ENCODE measurements around the gene UACA. TPM values are rescaled to one million over a fixed set of nuclear protein-coding genes. Genes with fewer than 3 reads are reported as not detected.
"Not testable (repeated sequence)": the region's sequence is repeated elsewhere in the genome, so short reads cannot be mapped to it uniquely, and the experiment has no call there.

Gene UACA
- total RNA-seq, 1 donor from 2014 or later = 9.4 TPM

GRCh38 chr15:70670680-70671079, 92.7 kb downstream of the UACA start:
- no peak for DNase-seq (ENCODE audit: low read depth)
- Histone ChIP-seq H3K36me3 (ENCODE audit: control insufficient read depth, insufficient read depth, low read length) (no peaks in the 10 kb centered on the region), H3K27me3 (ENCODE audit: control insufficient read depth, insufficient read depth, low read length) (no peaks in the 10 kb centered on the region), H3K4me3 (ENCODE audit: low read depth, low read length) (no peak overlapping the region)
- TF ChIP-seq, protein P1, sequence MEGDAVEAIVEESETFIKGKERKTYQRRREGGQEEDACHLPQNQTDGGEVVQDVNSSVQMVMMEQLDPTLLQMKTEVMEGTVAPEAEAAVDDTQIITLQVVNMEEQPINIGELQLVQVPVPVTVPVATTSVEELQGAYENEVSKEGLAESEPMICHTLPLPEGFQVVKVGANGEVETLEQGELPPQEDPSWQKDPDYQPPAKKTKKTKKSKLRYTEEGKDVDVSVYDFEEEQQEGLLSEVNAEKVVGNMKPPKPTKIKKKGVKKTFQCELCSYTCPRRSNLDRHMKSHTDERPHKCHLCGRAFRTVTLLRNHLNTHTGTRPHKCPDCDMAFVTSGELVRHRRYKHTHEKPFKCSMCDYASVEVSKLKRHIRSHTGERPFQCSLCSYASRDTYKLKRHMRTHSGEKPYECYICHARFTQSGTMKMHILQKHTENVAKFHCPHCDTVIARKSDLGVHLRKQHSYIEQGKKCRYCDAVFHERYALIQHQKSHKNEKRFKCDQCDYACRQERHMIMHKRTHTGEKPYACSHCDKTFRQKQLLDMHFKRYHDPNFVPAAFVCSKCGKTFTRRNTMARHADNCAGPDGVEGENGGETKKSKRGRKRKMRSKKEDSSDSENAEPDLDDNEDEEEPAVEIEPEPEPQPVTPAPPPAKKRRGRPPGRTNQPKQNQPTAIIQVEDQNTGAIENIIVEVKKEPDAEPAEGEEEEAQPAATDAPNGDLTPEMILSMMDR (IDR thresholded peaks at IDR 0.05; ENCODE audit: insufficient read depth, low read length, poor library complexity, severe bottlenecking) = no peak

GRCh38 chr15:70669966-70670658, 93.2 kb downstream of the UACA start:
- no peaks in the 10 kb centered on the region for H3K36me3 ChIP-seq (ENCODE audit: control insufficient read depth, insufficient read depth, low read length)
- DNase-seq (ENCODE audit: low read depth) = no peak
- TF ChIP-seq, protein P1 (IDR thresholded peaks at IDR 0.05; ENCODE audit: insufficient read depth, low read length, poor library complexity, severe bottlenecking) = no peak
- no peak overlapping the region for H3K4me3 ChIP-seq (ENCODE audit: low read depth, low read length)
- no peaks in the 10 kb centered on the region for H3K27me3 ChIP-seq (ENCODE audit: control insufficient read depth, insufficient read depth, low read length)

GRCh38 chr15:70669006-70669602, 94.3 kb downstream of the UACA start:
- H3K4me3 ChIP-seq (ENCODE audit: low read depth, low read length) = no peak overlapping the region
- TF ChIP-seq, protein P1 (IDR thresholded peaks at IDR 0.05; ENCODE audit: insufficient read depth, low read length, poor library complexity, severe bottlenecking) = no peak
- H3K36me3 ChIP-seq (ENCODE audit: control insufficient read depth, insufficient read depth, low read length) = no peaks in the 10 kb centered on the region
- no peaks in the 10 kb centered on the region for H3K27me3 ChIP-seq (ENCODE audit: control insufficient read depth, insufficient read depth, low read length)
- no peak for DNase-seq (ENCODE audit: low read depth)

DNA sequence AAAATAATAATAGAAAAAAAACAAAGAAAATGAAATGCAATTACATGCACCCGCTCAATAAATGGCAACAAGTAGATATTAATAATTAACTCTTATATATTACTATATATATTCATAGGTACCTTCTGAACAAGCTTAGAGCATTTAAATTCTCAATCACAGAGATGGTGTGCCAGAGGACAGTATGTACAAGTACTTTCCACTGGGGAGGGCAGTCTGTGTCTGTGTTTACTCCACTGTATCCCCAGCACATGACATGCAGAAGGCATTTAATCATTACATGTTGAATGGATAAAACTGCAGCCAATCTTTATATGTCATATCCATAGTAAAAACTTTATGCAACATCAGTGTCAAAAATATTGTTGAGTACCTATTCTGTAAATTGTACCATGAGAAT, 97.8 kb downstream of the UACA start:
- H3K4me3 ChIP-seq (ENCODE audit: low read depth, low read length) = no peak overlapping the region
- DNase-seq (ENCODE audit: low read depth) = no peak
- TF ChIP-seq, protein P1 (IDR thresholded peaks at IDR 0.05; ENCODE audit: insufficient read depth, low read length, poor library complexity, severe bottlenecking) = no peak

DNA sequence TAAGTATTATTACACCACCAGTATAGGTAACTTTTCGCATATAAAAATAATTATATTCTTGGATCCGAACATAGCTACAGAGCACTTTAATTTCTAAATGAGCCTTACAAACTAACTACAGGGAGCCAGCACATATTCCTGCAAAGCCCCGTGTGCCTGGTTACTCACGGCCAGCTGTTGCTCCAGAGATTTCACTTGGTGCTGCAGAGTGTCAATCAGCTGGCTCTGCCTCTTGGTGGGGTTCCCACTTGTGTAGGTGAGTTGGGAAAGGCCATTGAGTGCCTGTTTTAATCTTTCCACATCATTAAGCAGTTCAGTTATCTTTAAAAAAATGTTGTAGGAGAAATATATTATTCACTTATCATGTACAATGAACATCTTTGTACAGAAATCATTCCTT, 98.9 kb downstream of the UACA start:
- DNase-seq (ENCODE audit: low read depth) = no peak
- H3K4me3 ChIP-seq (ENCODE audit: low read depth, low read length) = no peak overlapping the region
- H3K27me3 ChIP-seq (ENCODE audit: control insufficient read depth, insufficient read depth, low read length) = no peaks in the 10 kb centered on the region
- TF ChIP-seq, protein P1 (IDR thresholded peaks at IDR 0.05; ENCODE audit: insufficient read depth, low read length, poor library complexity, severe bottlenecking) = no peak
- H3K36me3 ChIP-seq (ENCODE audit: control insufficient read depth, insufficient read depth, low read length) = no peaks in the 10 kb centered on the region

More for the DNA sequence above, 97.8 kb downstream of the UACA start:
- H3K36me3 ChIP-seq (ENCODE audit: control insufficient read depth, insufficient read depth, low read length) = no peaks in the 10 kb centered on the region
- H3K27me3 ChIP-seq (ENCODE audit: control insufficient read depth, insufficient read depth, low read length) = no peaks in the 10 kb centered on the region

- not testable (repeated sequence) for H3K36me3 ChIP-seq (ENCODE audit: control insufficient read depth, insufficient read depth, low read length); H3K4me3 ChIP-seq (ENCODE audit: low read depth, low read length); DNase-seq (ENCODE audit: low read depth); H3K27me3 ChIP-seq (ENCODE audit: control insufficient read depth, insufficient read depth, low read length)
Observed at GRCh38 chr15:70663069-70663468, 100.3 kb downstream of the UACA start.
